Measurements from ENCODE around the gene ACAD8.

ACAD8 gene

DNA sequence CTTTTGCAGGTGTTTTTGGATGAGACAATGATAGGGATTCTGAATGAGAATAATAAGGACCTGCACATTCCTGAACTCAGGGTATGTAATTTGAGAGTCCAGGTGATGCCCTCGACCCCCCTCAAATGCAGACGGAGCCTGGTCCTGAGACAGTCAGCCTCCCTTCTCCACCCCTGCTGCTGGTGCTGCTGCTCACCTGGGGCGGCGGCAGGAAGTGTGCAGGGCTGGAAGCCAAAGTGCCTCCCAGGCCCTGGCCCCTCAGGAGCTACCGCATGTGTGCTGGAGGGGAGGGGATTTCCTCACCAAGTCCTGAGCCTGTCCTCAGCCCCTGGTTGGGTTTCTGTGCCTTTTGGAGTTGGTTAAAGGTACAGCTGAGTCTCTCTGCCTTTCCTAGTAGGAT, 59.4 kb downstream of the ACAD8 start:
- Histone ChIP-seq H3K4me2 (ENCODE audit: low read depth, low read length, poor library complexity, severe bottlenecking) (no peak overlapping the region), H3K27me3 (ENCODE audit: insufficient read depth, low read length, poor library complexity, severe bottlenecking) (no peaks in the 10 kb centered on the region), H3K36me3 (ENCODE audit: insufficient read depth, low read length) (no peaks in the 10 kb centered on the region), H3K9ac (ENCODE audit: low read depth, low read length, poor library complexity, severe bottlenecking) (no peak overlapping the region), H2AFZ (ENCODE audit: low read length) (no peak overlapping the region), H3F3A (ENCODE audit: low read depth) (no peaks in the 10 kb centered on the region), H4K20me1 (ENCODE audit: insufficient read depth, low read length, poor library complexity, severe bottlenecking) (no peaks in the 10 kb centered on the region), H3K9me3 (ENCODE audit: insufficient read depth, low read depth, low read length) (peaks cover 8% of the 10 kb centered on the region; the same call in 1 of the 2 replicates), H3K9me2 (replicated peaks; ENCODE audit: low read depth, low read length) (no peaks in the 10 kb centered on the region), H3K4me3 (ENCODE audit: low read length, poor library complexity, severe bottlenecking) (no peak overlapping the region), H3K79me2 (ENCODE audit: insufficient read depth, low read length) (no peaks in the 10 kb centered on the region), H3K4me1 (ENCODE audit: insufficient read depth, low read length, poor library complexity, severe bottlenecking) (no peaks in the 10 kb centered on the region)
- TF ChIP-seq, protein P1, sequence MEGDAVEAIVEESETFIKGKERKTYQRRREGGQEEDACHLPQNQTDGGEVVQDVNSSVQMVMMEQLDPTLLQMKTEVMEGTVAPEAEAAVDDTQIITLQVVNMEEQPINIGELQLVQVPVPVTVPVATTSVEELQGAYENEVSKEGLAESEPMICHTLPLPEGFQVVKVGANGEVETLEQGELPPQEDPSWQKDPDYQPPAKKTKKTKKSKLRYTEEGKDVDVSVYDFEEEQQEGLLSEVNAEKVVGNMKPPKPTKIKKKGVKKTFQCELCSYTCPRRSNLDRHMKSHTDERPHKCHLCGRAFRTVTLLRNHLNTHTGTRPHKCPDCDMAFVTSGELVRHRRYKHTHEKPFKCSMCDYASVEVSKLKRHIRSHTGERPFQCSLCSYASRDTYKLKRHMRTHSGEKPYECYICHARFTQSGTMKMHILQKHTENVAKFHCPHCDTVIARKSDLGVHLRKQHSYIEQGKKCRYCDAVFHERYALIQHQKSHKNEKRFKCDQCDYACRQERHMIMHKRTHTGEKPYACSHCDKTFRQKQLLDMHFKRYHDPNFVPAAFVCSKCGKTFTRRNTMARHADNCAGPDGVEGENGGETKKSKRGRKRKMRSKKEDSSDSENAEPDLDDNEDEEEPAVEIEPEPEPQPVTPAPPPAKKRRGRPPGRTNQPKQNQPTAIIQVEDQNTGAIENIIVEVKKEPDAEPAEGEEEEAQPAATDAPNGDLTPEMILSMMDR (conservative IDR thresholded peaks at IDR 0.05; ENCODE audit: low read length), result no peak
- no peak for TF ChIP-seq EZH2phosphoT487 (IDR thresholded peaks at IDR 0.05; ENCODE audit: borderline replicate concordance)

DNA sequence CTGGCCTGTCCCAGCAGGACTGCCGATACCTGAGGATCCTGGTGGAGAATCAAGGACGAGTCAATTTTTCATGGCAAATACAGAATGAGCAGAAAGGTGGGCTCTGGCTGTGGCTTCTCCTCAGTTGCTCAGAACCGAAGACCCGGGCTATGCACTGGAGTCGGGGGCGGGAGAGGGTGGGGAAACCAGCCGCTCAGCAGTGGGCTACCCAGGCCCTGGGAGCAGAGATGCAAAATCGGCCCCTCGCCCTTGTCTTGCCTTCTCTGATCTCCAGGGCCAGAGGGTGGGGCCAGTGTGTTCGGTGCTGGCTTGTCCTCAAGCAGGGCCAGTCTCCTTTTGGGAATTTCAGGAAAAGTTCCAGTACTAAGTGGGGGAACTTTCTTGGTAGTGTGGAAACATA, 60.0 kb downstream of the ACAD8 start:
- no peak overlapping the region for H3K4me2 ChIP-seq (ENCODE audit: low read depth, low read length, poor library complexity, severe bottlenecking)
- H3K27me3 ChIP-seq (ENCODE audit: insufficient read depth, low read length, poor library complexity, severe bottlenecking), result no peaks in the 10 kb centered on the region
- H3K4me1 ChIP-seq (ENCODE audit: insufficient read depth, low read length, poor library complexity, severe bottlenecking), result no peaks in the 10 kb centered on the region
- H3K9me2 ChIP-seq (replicated peaks; ENCODE audit: low read depth, low read length), result no peaks in the 10 kb centered on the region
- H2AFZ ChIP-seq (ENCODE audit: low read length), result no peak overlapping the region
- H3F3A ChIP-seq (ENCODE audit: low read depth), result no peaks in the 10 kb centered on the region
- no peaks in the 10 kb centered on the region for H3K79me2 ChIP-seq (ENCODE audit: insufficient read depth, low read length)
- TF ChIP-seq, protein P1 (conservative IDR thresholded peaks at IDR 0.05; ENCODE audit: low read length), result no peak
- TF ChIP-seq EZH2phosphoT487 (IDR thresholded peaks at IDR 0.05; ENCODE audit: borderline replicate concordance), result no peak
- H3K4me3 ChIP-seq (ENCODE audit: low read length, poor library complexity, severe bottlenecking), result no peak overlapping the region
- H3K9ac ChIP-seq (ENCODE audit: low read depth, low read length, poor library complexity, severe bottlenecking), result no peak overlapping the region
- peaks cover 8% of the 10 kb centered on the region; the same call in 1 of the 2 replicates for H3K9me3 ChIP-seq (ENCODE audit: insufficient read depth, low read depth, low read length)
- no peaks in the 10 kb centered on the region for H4K20me1 ChIP-seq (ENCODE audit: insufficient read depth, low read length, poor library complexity, severe bottlenecking)
- no peaks in the 10 kb centered on the region for H3K36me3 ChIP-seq (ENCODE audit: insufficient read depth, low read length)

DNA sequence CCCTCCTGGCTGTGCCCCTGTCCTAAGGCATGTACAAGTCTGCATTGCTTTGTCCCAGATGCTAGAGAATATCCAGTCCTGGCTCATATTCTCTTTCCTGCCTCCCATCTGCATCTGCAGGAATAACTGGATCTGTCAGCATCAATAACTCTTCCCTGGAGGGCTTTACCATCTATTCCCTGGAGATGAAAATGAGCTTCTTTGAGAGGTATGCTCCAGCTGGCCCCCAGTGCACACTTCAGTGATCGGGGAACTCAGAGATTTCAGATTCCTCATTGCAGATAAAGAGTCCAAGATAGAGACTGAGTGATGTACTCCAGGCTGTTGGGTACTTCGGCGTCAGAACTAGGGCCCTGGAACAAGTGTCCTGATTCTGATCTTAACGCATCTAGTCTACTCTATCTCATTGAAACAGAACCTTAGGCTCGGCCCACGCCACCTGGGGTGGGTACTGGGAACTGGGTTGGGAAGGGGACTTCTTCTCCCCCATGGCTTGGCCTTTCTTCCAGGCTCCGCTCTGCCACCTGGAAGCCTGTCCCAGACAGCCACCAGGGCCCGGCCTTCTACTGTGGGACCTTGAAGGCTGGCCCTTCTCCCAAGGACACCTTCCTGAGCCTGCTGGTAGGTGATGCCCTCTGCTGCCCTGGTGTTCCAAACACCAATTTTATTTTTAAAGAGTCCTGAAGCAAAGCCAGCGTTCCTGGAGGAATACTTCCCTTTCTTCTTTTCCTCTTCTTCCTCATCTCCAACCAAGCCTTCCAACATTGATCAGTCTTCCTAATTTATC, 60.6 kb downstream of the ACAD8 start:
- no peak for TF ChIP-seq EZH2phosphoT487 (IDR thresholded peaks at IDR 0.05; ENCODE audit: borderline replicate concordance)
- TF ChIP-seq, protein P1 (conservative IDR thresholded peaks at IDR 0.05; ENCODE audit: low read length), result no peak
- H4K20me1 ChIP-seq (ENCODE audit: insufficient read depth, low read length, poor library complexity, severe bottlenecking), result no peaks in the 10 kb centered on the region
- H3K79me2 ChIP-seq (ENCODE audit: insufficient read depth, low read length), result no peaks in the 10 kb centered on the region
- no peaks in the 10 kb centered on the region for H3K4me1 ChIP-seq (ENCODE audit: insufficient read depth, low read length, poor library complexity, severe bottlenecking)
- H3F3A ChIP-seq (ENCODE audit: low read depth), result no peaks in the 10 kb centered on the region
- H3K9me3 ChIP-seq (ENCODE audit: insufficient read depth, low read depth, low read length), result peaks cover 8% of the 10 kb centered on the region; the same call in 1 of the 2 replicates
- H3K27me3 ChIP-seq (ENCODE audit: insufficient read depth, low read length, poor library complexity, severe bottlenecking), result no peaks in the 10 kb centered on the region
- no peak overlapping the region for H3K4me3 ChIP-seq (ENCODE audit: low read length, poor library complexity, severe bottlenecking)
- no peaks in the 10 kb centered on the region for H3K9me2 ChIP-seq (replicated peaks; ENCODE audit: low read depth, low read length)
- no peaks in the 10 kb centered on the region for H3K36me3 ChIP-seq (ENCODE audit: insufficient read depth, low read length)
- no peak overlapping the region for H2AFZ ChIP-seq (ENCODE audit: low read length)
- H3K4me2 ChIP-seq (ENCODE audit: low read depth, low read length, poor library complexity, severe bottlenecking), result no peak overlapping the region
- no peak overlapping the region for H3K9ac ChIP-seq (ENCODE audit: low read depth, low read length, poor library complexity, severe bottlenecking)
